H1 (cell line): ENCODE data around the gene NPHP4. TPM values are rescaled to one million over a fixed set of nuclear protein-coding genes. Genes with fewer than 3 reads are reported as not detected.

Source experiments
- ASH2L ChIP-seq: fragments of 200-600, 300-600 bp; sonication (generic); IDR thresholded peaks from one replicate; pipeline ENCODE4 v1.7.1; 2017; ENCODE audit warnings: low read length
- HDAC6 ChIP-seq: IDR thresholded peaks from one replicate; pipeline ENCODE4 v1.7.1; 2012; ENCODE audit warnings: low read depth, mild to moderate bottlenecking, inconsistent platforms, low read length, moderate library complexity
- JUN ChIP-seq: IDR thresholded peaks from 2 replicates; pipeline ENCODE4 v1.6.1; 2011; ENCODE audit warnings: low read depth, mild to moderate bottlenecking, improper control_type of control experiment, low read length
- PHF8 ChIP-seq: fragments of 200-600 bp; sonication (generic); conservative IDR thresholded peaks from 2 replicates; pipeline ENCODE4 v1.7.1; 2012; ENCODE audit warnings: low read depth, mild to moderate bottlenecking, inconsistent platforms, low read length, moderate library complexity
- SIN3A ChIP-seq, 2 experiments: IDR thresholded peaks in 1 of 2; conservative IDR thresholded peaks in 1 of 2; 2 replicates each; pipeline ENCODE4 v1.6.1; 2011 to 2012; ENCODE audit warnings: low read length in 2 of 2, improper control_type of control experiment in 1 of 2, low read depth in 1 of 2, mild to moderate bottlenecking in 1 of 2
- SIRT6 ChIP-seq: IDR thresholded peaks from one replicate; pipeline ENCODE4 v1.7.1; 2012; ENCODE audit warnings: low read length, inconsistent platforms
- polyA plus RNA-seq, 7 experiments: library from polyadenylated mRNA; depleted of rRNA in 3 of 7; stranded (reverse) in 5 of 7; unstranded in 2 of 7; fragments of >200 nt in 5 of 7; fragments of 200-250 nt in 2 of 7; gene quantifications; 1 replicate in 5 of 7; 2 replicates in 1 of 7; 4 replicates in 1 of 7; pipeline versions ENCODE4 v1.2.1 to v1.2.3, GENCODE V29; 2011 to 2013; ENCODE audit warnings: missing spikeins in 2 of 7, mixed read lengths in 2 of 7
- total RNA-seq: library from RNA; stranded (reverse); fragmentation: NEBNext Ultra II Directional; extraction: Animal tissue kit (Norgen Biotek cat#: 25700); gene quantifications from 2 replicates; pipeline ENCODE4 v1.2.1, GENCODE V29; 2021
- TF ChIP-seq, protein P1 (sequence below): IDR thresholded peaks from 2 replicates; pipeline ENCODE4 v1.6.1; 2012; ENCODE audit warnings: low read length, inconsistent platforms

The NPHP4 gene
- total and polyA plus RNA-seq, 2 of the 8 experiments (the other 6 are each of a cell fraction or from before 2014, with no cell fraction given), result 5.8 to 14.0 TPM

DNA sequence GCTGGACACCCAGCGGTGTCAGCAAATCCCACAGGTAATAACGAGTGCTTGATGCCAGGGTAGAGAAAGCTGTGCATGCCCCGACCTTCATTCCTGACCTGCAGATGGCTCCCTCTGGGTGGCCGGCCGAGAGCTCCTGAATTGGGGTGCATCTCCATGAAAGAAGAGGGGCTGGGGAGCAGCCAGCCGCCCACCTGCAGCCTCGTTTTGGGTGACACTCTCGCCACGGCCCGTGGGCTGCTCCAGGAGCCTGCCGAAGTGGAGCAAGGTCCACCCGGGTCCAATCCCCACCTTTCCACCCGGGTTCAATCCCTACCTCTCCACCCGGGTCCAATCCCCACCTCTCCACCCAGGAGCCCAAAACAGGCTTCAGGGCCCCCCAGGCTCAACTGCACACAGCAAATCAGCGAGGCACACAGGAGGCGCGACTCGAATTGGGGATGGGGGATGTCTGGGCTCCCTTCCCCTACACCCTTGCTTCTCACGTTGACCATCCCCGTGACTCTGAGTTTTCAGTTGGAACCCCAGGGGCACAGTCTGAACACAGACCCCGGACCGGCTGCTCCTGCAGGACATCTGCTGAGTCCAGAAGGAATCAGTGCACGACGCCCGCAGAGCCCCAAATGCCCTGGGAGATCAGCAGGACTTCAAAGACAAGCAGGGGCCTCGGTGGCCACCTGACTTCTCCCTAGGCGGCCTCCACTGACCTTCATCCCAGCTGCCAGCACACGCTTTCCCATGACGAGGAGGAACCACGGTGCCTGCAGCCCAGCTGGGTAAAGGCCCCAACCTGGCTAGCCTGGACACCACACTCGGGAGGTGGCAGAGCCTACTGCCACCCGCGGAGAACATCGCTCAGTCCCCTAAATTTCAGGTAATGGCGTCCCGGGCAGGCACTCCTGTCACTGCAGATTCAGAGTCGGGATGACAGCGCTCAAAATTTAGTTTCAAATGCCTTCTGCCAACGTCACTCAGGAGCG lies 159.0 kb downstream of the NPHP4 start (continued):
- TF ChIP-seq SIN3A (conservative IDR thresholded peaks at IDR 0.05 in 1 of 2, IDR thresholded peaks at IDR 0.05 in 1 of 2; ENCODE audit: low read depth in 1 of 2, low read length in 2 of 2), result no peak
- TF ChIP-seq HDAC6, result no peak
- TF ChIP-seq SIRT6, result no peak
- TF ChIP-seq JUN, result no peak
- TF ChIP-seq, protein P1, sequence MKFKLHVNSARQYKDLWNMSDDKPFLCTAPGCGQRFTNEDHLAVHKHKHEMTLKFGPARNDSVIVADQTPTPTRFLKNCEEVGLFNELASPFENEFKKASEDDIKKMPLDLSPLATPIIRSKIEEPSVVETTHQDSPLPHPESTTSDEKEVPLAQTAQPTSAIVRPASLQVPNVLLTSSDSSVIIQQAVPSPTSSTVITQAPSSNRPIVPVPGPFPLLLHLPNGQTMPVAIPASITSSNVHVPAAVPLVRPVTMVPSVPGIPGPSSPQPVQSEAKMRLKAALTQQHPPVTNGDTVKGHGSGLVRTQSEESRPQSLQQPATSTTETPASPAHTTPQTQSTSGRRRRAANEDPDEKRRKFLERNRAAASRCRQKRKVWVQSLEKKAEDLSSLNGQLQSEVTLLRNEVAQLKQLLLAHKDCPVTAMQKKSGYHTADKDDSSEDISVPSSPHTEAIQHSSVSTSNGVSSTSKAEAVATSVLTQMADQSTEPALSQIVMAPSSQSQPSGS, result no peak
- no peak for TF ChIP-seq ASH2L
- no peak for TF ChIP-seq PHF8
